Cardiac fibroblast (primary cell): ENCODE data around the gene H1-8.

ENCODE experiments used
- DNase-seq, 2 donors: peaks; one replicate each; pipeline versions ENCODE4 v3.0.0 to v3.0.0-alpha.2; 2010; ENCODE audit warnings: low read depth in 2 of 2
- H3K4me3 ChIP-seq, 2 donors: replicated peaks in 1 of 2; 1 replicate in 1 of 2; 2 replicates in 1 of 2; pipeline ENCODE4 v1.5.1; 2011; ENCODE audit warnings: low read depth in 2 of 2, low read length in 2 of 2, mild to moderate bottlenecking in 2 of 2, moderate library complexity in 1 of 2
- TF ChIP-seq, protein P1 (sequence below): IDR thresholded peaks from one replicate; pipeline ENCODE4 v1.5.1; 2011; ENCODE audit warnings: low read depth, mild to moderate bottlenecking, low read length, inconsistent platforms

H1-8 gene

DNA sequence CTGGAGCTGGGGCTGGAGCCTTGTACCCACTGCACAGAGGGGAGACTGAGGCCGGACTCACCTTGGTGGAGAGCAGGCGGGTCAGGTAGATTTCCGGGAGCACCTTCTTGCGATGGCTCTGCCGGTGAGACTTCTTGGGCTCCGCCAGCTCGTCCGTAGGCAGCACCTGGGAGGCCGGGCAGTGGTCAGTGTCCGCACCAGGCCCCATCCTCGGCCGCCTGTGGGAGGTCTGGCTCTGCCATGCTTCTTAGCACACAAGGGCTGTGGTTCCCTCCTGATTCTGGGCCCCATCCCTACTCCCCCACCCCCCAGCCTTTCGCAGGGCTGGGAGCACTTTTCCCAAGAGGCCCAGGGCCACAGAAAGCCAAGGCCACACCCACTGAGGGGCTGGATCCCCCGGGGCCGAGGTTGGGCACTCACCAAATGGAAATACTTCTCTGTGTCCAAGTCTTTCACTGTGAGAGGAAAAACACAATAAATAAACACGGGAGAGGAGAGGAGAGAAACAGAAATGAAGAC is 17.4 kb downstream of the H1-8 start:
- DNase-seq, result peak; percentile 64 to 86
- H3K4me3 ChIP-seq, result peak overlapping the region in 1 of 2 donors; percentile 7

DNA sequence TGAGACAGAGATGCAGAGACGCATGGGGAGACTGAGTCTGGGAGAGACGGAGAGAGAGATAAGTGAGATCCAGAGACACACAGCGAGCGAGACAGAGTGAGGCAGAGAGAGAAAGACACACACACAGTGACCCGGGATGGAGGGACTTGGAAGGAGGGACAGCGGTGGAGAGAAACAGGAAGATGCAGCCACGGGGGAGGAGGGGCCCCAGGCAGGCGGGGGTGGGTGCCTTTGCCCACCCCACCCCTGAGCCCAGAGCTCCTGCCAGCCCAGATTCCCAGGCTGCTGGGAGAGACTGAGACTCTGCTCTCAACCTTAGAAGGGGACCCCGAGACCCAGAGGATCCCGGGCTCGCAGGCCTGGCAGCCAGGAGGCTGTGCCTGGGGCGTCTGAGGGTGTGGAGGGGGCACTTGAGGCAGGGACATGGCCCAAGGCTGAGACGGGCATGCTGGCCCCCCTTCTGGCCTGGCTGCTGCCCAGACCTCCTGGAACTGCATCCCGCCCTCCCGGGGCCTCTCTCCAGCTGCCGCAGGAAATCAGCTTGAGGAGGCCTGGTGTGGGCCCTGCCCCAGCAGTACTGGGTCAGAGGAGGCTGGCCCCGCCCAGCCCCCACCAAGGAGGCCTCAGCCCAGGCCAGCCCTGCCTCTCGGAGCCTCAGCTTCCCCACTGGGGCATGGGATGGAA is 18.1 kb downstream of the H1-8 start:
- no peak overlapping the region for H3K4me3 ChIP-seq
- DNase-seq, result peak; percentile 84 to 95

More for the DNA sequence above, 17.4 kb downstream of the H1-8 start:
- TF ChIP-seq, protein P1, sequence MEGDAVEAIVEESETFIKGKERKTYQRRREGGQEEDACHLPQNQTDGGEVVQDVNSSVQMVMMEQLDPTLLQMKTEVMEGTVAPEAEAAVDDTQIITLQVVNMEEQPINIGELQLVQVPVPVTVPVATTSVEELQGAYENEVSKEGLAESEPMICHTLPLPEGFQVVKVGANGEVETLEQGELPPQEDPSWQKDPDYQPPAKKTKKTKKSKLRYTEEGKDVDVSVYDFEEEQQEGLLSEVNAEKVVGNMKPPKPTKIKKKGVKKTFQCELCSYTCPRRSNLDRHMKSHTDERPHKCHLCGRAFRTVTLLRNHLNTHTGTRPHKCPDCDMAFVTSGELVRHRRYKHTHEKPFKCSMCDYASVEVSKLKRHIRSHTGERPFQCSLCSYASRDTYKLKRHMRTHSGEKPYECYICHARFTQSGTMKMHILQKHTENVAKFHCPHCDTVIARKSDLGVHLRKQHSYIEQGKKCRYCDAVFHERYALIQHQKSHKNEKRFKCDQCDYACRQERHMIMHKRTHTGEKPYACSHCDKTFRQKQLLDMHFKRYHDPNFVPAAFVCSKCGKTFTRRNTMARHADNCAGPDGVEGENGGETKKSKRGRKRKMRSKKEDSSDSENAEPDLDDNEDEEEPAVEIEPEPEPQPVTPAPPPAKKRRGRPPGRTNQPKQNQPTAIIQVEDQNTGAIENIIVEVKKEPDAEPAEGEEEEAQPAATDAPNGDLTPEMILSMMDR, result no peak

DNA sequence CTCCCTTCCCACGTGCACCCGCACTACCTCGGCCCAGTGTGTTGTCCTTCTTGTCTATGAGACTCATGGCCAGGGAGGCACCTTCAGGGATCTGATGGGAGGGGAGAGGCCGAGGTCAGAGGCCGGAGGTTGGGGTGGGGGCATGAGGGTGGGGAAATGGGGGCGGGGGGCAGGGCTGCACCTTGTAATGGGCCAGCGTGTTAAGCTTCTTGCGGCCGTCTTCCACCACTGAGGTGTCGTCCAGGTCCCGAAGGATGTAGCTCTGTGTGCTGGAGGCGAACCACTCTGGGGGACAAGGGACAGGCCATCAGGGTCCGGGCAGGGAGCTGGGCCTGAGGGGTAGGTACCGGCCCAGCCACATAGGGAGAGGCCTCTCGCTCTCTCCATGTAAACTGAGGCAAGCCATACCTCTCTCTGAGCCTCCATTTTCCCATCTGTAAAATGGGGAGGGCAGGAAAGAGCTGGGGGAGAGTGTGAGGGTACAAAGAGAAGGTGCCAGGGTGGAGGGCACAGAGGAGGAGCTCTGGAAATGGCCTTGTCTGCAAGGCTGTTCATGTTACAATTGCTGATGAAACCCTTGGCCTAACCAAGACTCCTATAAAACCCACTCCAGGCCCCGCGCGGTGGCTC is 18.8 kb downstream of the H1-8 start:
- TF ChIP-seq, protein P1, result no peak
- no peak for DNase-seq
- no peak overlapping the region for H3K4me3 ChIP-seq

More for the DNA sequence above, 18.1 kb downstream of the H1-8 start:
- TF ChIP-seq, protein P1, result no peak

DNA sequence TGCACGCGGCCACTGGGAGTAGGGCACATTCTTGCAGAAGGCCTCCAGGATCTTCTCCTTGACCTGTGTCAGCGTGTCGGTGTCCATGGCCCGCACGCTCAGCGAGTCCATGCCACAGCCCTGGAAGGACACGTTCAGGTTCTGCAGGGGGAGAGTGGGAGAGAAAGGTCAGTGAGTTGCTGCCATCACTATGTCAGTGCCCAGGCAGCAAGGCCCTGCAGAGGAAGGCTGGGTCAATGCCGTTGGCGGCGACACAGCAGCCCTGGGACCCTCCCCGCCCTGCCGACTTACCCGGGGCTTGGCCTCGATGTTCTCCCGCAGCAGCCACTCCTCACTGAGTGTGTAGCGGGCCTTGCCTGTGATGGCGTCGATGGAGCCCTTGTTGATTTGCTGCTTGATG is 19.8 kb downstream of the H1-8 start:
- H3K4me3 ChIP-seq, result no peak overlapping the region
- TF ChIP-seq, protein P1, result no peak
- DNase-seq, result no peak

DNA sequence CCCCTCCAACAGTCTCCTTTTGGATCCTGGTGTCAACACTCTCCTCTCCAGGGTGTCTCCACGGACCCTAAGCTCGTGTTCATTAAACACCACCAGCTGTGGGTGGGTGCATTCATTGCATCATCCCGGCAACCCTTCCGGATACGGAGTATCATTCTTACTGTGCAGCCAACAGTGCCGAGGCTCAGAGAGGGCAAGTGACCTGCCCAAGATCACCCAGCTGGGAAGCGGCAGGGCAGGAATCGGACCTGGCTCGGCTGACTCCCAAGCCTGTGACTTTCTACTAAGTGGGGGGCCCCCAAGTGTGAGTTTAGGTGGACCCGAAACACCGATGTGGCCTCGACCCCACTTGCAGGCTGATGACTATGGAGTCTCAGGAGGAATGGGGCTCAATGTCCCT is 20.4 kb downstream of the H1-8 start:
- TF ChIP-seq, protein P1, result no peak
- H3K4me3 ChIP-seq, result no peak overlapping the region
- no peak for DNase-seq

DNA sequence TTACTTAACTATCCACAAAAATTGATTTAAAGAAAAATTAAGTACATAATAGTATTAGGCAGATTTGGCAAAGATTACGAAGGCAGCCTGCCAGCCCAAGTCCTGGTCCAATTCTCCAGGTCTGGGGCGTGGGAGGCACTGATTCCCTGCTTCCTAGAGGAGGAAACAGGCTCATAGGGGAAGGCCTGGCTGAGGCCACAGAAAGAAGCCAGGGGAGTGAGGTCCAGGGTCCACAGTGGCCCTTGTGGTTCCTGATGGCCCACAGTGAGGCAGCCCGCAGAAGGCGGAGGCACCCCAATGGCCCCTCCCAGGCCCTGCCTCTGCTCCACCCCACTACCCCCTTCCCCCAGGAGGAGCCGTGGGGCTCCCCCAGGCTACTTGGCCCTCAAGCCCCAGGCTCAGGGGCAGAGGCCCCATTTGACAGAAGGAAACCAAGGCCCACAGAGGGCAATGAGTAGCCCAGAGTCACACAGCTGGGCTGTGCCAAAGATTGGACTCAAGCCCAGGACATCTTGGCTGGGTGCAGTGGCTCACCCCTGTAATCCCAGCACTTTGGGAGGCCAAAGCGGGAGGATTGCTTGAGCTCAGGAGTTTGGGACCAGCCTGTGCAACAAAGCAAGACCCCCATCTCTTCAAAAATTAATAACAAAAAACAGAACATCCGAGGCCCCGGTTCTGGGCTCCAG is 21.0 kb downstream of the H1-8 start:
- no peak overlapping the region for H3K4me3 ChIP-seq
- TF ChIP-seq, protein P1, result no peak

More for the DNA sequence above, 21.0 kb downstream of the H1-8 start:
- DNase-seq, result peak; percentile 28 to 54
